GM08714 (cell line): ENCODE results near the gene TMEM185A.
"Not testable (repeated sequence)": the region's sequence is repeated elsewhere in the genome, so short reads cannot be mapped to it uniquely, and the experiment has no call there.

Experiments
- H3K4me3 ChIP-seq: fragments of 200-500 bp; sonication (Bioruptor generic); 2 replicates; pipeline ENCODE4 v1.5.1; 2014; ENCODE audit warnings: mild to moderate bottlenecking, low read length, inconsistent platforms
- ZNF274 ChIP-seq: IDR thresholded peaks from 2 replicates; pipeline ENCODE4 v1.6.1; 2012; ENCODE audit warnings: mild to moderate bottlenecking, low read depth, low read length

TMEM185A gene

GRCh38 chrX:149638860-149639259, 7.3 kb upstream of the TMEM185A start:
- TF ChIP-seq ZNF274, result no peak
- no peak overlapping the region for H3K4me3 ChIP-seq

DNA sequence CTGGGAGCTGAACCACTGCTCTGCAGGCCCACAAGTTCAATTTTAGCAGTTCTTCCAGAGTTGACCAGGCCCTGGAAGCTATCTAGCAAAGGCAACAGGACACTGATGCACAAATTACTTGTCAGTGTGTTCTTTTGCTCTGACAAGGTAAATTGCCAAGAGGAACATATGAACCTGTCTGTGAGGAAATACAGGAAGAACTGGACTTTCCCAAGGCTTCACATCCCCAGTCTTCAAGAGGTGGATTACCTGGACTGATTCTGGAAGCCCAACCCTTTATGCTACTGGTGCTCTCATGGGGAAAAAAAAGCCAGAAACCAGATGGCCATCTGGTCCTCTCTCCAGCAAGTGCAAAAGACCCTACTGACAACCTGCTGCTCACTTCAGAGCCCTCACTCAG, 1.9 kb upstream of the TMEM185A start:
- no peak overlapping the region for H3K4me3 ChIP-seq
- TF ChIP-seq ZNF274, result no peak

DNA sequence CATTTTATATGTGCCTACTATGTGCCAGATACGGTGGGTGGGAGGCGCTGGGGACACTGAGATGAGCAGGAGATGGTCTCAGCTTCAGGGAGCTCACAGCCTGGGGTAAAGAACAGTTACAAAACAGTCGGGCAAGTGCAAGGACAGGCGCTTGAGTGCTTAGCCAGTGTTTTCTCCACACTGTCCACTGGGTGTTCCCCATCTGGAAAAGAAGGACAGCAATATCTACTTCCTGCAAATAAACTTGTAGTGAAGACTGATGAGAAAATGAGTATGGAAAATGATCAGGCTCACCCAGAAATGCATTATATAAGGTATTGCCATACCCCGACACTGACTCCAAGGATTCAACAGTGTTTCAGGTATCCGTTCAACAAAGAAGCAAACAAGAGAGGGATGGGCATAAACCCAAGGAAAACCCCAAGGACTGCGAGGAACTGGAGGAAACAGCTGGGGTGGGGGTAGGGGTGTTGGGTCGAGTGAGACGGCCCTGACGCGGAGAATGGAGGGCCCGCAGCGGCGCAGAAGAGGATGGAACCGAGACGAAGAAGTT, 835 bp downstream of the TMEM185A start:
- TF ChIP-seq ZNF274, result no peak
- H3K4me3 ChIP-seq, result peak overlapping the region; percentile 76

- no peak for TF ChIP-seq ZNF274
- H3K4me3 ChIP-seq, result peak overlapping the region; percentile 76; the same call in 1 of the 2 replicates
Measured at GRCh38 chrX:149629730-149630387, 1.7 kb downstream of the TMEM185A start.

- H3K4me3 ChIP-seq, result no peak overlapping the region
- no peak for TF ChIP-seq ZNF274
Measured at GRCh38 chrX:149628768-149629167, 2.8 kb downstream of the TMEM185A start.

GRCh38 chrX:149628280-149628679, 3.3 kb downstream of the TMEM185A start:
- TF ChIP-seq ZNF274, result no peak
- no peak overlapping the region for H3K4me3 ChIP-seq

- not testable (repeated sequence) for H3K4me3 ChIP-seq
Measured at GRCh38 chrX:149626829-149627228, 4.8 kb downstream of the TMEM185A start.

- H3K4me3 ChIP-seq, result not testable (repeated sequence)
Measured at GRCh38 chrX:149619662-149620061, 11.9 kb downstream of the TMEM185A start.

DNA sequence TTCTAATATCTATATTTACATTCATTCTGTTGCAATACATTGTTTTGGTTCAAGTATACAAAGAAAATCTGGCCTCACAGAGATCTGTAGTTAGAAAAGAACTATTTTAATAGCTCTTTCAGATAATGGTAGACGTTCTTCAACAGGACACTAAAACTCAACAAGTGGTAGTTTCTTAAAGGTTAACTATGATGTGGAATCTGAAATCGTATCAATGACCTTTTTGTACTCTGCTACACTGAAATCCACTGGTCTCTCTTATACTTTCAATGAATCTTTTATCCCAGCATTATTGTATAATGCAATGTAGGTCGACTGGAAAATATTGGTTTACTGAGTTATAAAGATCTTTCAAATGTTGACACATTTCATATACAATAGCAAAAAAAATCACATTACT, 12.7 kb downstream of the TMEM185A start:
- TF ChIP-seq ZNF274, result no peak
- H3K4me3 ChIP-seq, result no peak overlapping the region

DNA sequence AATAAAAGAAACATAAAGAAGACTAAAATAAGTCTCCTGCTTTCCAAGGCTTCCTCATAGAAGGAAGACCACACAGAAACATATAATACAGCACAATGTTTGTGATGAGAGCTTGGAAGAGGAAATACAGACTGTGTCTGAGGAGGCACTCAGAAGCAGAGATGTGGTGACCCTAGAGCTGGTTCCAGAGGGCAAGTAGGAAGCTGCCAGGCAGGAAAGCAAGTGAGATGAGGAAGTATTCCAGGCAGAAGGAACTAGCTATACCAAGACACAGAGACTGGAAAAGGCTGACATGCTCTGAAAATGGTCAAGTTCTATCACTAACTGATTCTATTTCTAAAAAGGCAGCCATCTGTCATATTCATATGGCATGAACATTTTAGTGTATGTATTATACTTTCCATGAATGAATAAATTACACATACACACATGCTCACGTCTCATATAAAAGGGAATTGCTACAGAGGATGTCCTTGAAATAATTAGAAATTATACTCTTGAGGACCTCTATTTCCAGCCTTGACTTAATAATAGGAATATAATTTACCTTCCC, 19.9 kb downstream of the TMEM185A start:
- no peak overlapping the region for H3K4me3 ChIP-seq
- TF ChIP-seq ZNF274, result no peak

GRCh38 chrX:149610511-149610910, 21.1 kb downstream of the TMEM185A start:
- H3K4me3 ChIP-seq, result no peak overlapping the region
- TF ChIP-seq ZNF274, result no peak

- H3K4me3 ChIP-seq, result no peak overlapping the region
- no peak for TF ChIP-seq ZNF274
Measured at GRCh38 chrX:149607699-149608098, 23.9 kb downstream of the TMEM185A start.

GRCh38 chrX:149605248-149605885, 26.2 kb downstream of the TMEM185A start:
- not testable (repeated sequence) for H3K4me3 ChIP-seq

- H3K4me3 ChIP-seq, result not testable (repeated sequence)
Measured at GRCh38 chrX:149598603-149599002, 33.0 kb downstream of the TMEM185A start.

GRCh38 chrX:149595943-149596342, 35.6 kb downstream of the TMEM185A start:
- not testable (repeated sequence) for H3K4me3 ChIP-seq

DNA sequence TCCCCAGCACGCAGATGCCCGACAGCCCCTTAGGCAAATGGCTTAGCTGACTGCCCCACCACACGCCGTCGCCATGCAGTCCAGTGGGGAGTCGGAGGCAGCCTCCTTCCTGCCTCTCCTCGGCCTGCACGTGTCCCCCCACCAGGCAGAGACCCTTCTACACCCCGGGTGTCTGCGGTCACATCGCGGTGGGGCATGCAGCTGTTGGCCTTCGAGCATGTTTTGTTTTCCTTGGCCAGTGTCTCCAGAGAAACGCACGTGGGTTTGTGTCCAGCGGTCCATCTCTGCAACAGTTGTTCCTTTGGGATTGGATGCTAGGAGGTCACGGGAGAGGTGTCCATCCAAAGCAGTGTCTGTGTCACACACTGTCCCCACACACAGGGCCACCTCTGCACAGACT, 36.4 kb downstream of the TMEM185A start, which contains the start of gene HSFX2:
TSS of gene HSFX2 (minus strand) at position 101 of the 400 bp plus-strand sequence. CDS start 614 bp downstream, outside the sequence.
- not testable (repeated sequence) for H3K4me3 ChIP-seq

DNA sequence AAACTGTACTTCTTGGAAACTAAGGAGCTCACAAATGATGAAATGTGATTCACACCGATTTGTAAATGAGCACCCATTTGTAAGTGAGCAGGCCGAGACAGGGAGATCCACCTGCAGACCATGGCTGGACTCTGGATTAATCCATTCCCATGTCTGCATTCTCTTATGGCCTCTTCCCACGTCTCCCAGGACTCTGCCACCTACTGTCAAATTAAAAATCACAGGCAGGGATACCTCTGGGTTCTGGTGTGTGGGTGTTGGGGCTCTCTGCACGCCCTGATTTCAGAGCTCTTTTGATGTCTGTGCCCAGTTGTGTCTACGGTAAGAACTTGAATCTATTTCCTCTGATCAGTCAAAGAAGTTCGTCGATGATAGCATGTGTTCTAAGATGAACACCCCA, 40.6 kb downstream of the TMEM185A start:
- H3K4me3 ChIP-seq, result not testable (repeated sequence)

GRCh38 chrX:149587359-149587758, 44.2 kb downstream of the TMEM185A start, which contains the start of gene MAGEA9B:
Gene MAGEA9B, minus strand, starts transcription at chrX:149587459. Its CDS starts 4,280 bp downstream, at chrX:149583179.
- not testable (repeated sequence) for H3K4me3 ChIP-seq

DNA sequence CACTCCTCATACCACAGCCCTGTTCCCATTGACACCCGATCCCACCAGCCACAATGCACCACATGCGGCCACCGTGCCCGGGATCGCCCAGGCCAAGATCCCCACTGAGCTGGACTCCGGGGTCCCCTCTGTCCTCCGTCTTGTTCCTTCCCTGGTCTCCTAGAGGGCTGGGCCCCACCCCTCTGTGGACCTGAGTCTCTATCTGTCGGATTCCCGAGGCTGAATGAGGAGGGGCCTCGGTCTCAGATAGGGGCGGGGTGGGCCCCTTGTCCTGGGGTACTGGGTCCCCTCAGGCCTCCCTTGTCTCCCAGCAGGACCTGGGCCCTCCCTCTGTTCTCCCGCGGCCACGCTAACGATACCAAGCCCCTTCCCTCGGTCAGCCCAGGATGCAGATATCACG, 46.0 kb downstream of the TMEM185A start:
- not testable (repeated sequence) for H3K4me3 ChIP-seq

DNA sequence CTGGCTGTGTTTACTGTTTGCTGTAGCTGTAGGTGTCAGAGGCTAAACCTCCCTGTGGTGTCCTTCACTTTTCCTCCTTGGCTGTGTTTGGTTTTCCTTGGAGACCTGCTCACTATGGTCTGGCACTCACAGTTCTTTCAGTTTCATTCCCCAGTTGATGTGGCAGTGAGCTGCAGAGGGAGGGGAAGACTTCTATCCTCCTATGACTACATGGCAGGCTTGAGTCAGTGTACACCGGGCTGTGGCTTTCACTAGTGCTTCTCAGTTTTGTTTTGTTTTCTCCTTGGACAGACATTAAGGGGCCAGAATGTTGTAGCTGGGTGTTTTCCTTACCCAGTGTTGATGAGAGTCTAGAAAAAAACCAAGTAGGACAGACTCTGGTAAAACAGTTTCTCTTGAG, 58.1 kb downstream of the TMEM185A start:
- H3K4me3 ChIP-seq, result not testable (repeated sequence)
